CD14-positive monocyte (primary cell): ENCODE measurements around the gene ARHGAP30. TPM values are rescaled to one million over a fixed set of nuclear protein-coding genes. Genes with fewer than 3 reads are reported as not detected.
"Not testable (repeated sequence)": the region's sequence is repeated elsewhere in the genome, so short reads cannot be mapped to it uniquely, and the experiment has no call there.

Experiments used
- DNase-seq, 3 donors: peaks; one replicate each; pipeline ENCODE4 v3.0.0-alpha.2; 2011 to 2022
- H2AFZ ChIP-seq: 2 replicates; pipeline ENCODE4 v1.6.0; 2012; ENCODE audit warnings: mild to moderate bottlenecking, low read depth, low read length, inconsistent platforms; ENCODE audit not compliant: insufficient read depth, poor library complexity, severe bottlenecking
- H3K27ac ChIP-seq, 2 donors: 1 replicate in 1 of 2; 2 replicates in 1 of 2; pipeline ENCODE4 v1.5.1; 2012 to 2013; ENCODE audit warnings: low read length in 2 of 2, control low read depth in 1 of 2, inconsistent platforms in 1 of 2, low read depth in 1 of 2, mild to moderate bottlenecking in 1 of 2
- H3K27me3 ChIP-seq, 2 donors: one replicate each; pipeline versions ENCODE4 v1.6.0 to v1.6.1; 2011 to 2013; ENCODE audit warnings: low read length in 2 of 2; ENCODE audit not compliant: control insufficient read depth in 2 of 2, insufficient read depth in 2 of 2
- H3K36me3 ChIP-seq, 2 donors: replicated peaks in 1 of 2; 1 replicate in 1 of 2; 2 replicates in 1 of 2; pipeline versions ENCODE4 v1.5.1 to v1.6.1; 2012 to 2013; ENCODE audit warnings: low read length in 2 of 2, control low read depth in 1 of 2, inconsistent platforms in 1 of 2, mild to moderate bottlenecking in 1 of 2; ENCODE audit not compliant: insufficient read depth in 2 of 2, control insufficient read depth in 1 of 2
- H3K4me1 ChIP-seq, 2 donors: 1 replicate in 1 of 2; 2 replicates in 1 of 2; pipeline versions ENCODE4 v1.5.1 to v1.6.1; 2012 to 2013; ENCODE audit warnings: low read length in 2 of 2, control low read depth in 1 of 2, inconsistent platforms in 1 of 2, mild to moderate bottlenecking in 1 of 2, moderate library complexity in 1 of 2; ENCODE audit not compliant: insufficient read depth in 2 of 2, control insufficient read depth in 1 of 2
- H3K4me2 ChIP-seq: replicated peaks from 2 replicates; pipeline ENCODE3; 2012; ENCODE audit warnings: low read length, moderate library complexity, mild to moderate bottlenecking; ENCODE audit not compliant: poor library complexity, severe bottlenecking; ENCODE audit errors: extremely low read depth
- H3K4me3 ChIP-seq, 3 experiments: fragments of 200-600 bp in 1 of 3; sonication (generic) in 1 of 3; replicated peaks in 1 of 3; 1 replicate in 2 of 3; 2 replicates in 1 of 3; pipeline ENCODE4 v1.5.1; 2011 to 2013; ENCODE audit warnings: low read length in 3 of 3, mild to moderate bottlenecking in 3 of 3, control low read depth in 2 of 3, low read depth in 2 of 3, inconsistent platforms in 1 of 3, moderate library complexity in 1 of 3
- H3K79me2 ChIP-seq: 2 replicates; pipeline ENCODE4 v1.6.0; 2012; ENCODE audit warnings: mild to moderate bottlenecking, control low read depth, inconsistent platforms, low read length, moderate library complexity; ENCODE audit not compliant: insufficient read depth
- H3K9ac ChIP-seq: 2 replicates; pipeline ENCODE4 v1.6.0; 2017; ENCODE audit warnings: low read length, mild to moderate bottlenecking; ENCODE audit not compliant: insufficient read depth, poor library complexity, severe bottlenecking
- H3K9me3 ChIP-seq, 2 donors: replicated peaks in 1 of 2; 1 replicate in 1 of 2; 2 replicates in 1 of 2; pipeline versions ENCODE4 v1.5.1 to v1.6.1; 2012 to 2013; ENCODE audit warnings: low read length in 2 of 2, control low read depth in 1 of 2; ENCODE audit not compliant: control insufficient read depth in 1 of 2, insufficient read depth in 1 of 2
- H4K20me1 ChIP-seq: 2 replicates; pipeline ENCODE4 v1.6.0; 2012; ENCODE audit warnings: mild to moderate bottlenecking, low read length, control low read depth, moderate library complexity; ENCODE audit not compliant: insufficient read depth
- H3K27ac Mint-ChIP-seq, 7 donors: one replicate each; pipeline ENCODE4 v1.8.0; 2020; ENCODE audit warnings: mild to moderate bottlenecking in 7 of 7, mixed read lengths in 7 of 7, moderate library complexity in 6 of 7, inconsistent platforms in 2 of 7
- H3K27me3 Mint-ChIP-seq, 3 donors: one replicate each; pipeline ENCODE4 v1.8.0; 2021 to 2022; ENCODE audit warnings: low read depth in 3 of 3, mild to moderate bottlenecking in 3 of 3, mixed read lengths in 3 of 3, moderate library complexity in 3 of 3, inconsistent platforms in 1 of 3
- H3K36me3 Mint-ChIP-seq, 2 donors: one replicate each; pipeline ENCODE4 v1.8.0; 2020; ENCODE audit warnings: mixed read lengths in 2 of 2, inconsistent platforms in 1 of 2, mild to moderate bottlenecking in 1 of 2
- H3K4me1 Mint-ChIP-seq: one replicate; pipeline ENCODE4 v1.8.0; 2020; ENCODE audit warnings: mild to moderate bottlenecking, mixed read lengths
- H3K4me3 Mint-ChIP-seq, 2 donors: one replicate each; pipeline ENCODE4 v1.8.0; 2020; ENCODE audit warnings: mild to moderate bottlenecking in 2 of 2, mixed read lengths in 2 of 2, moderate library complexity in 1 of 2
- H3K9me3 Mint-ChIP-seq, 7 donors: one replicate each; pipeline ENCODE4 v1.8.0; 2020 to 2022; ENCODE audit warnings: mixed read lengths in 7 of 7, mild to moderate bottlenecking in 6 of 7, moderate library complexity in 6 of 7, inconsistent platforms in 2 of 7
- whole genome bisulfite sequencing: methylation state at CpG from one replicate; pipeline ENCODE4 v1.1.5; 2013; ENCODE audit warnings: missing lambda C conversion rate; ENCODE audit not compliant: insufficient coverage; 5-methylcytosine and 5-hydroxymethylcytosine counted together
- intact Hi-C, 2 donors: fragments of 100-400 bp; cut with micrococcal nuclease; formaldehyde crosslinking; loops; one replicate each; pipeline versions ENCODE4 v1.15.0 to v1.15.1; 2023
- polyA plus RNA-seq, 3 donors: library from polyadenylated mRNA; depleted of rRNA in 1 of 3; unstranded in 2 of 3; stranded (reverse) in 1 of 3; fragments of 300-500 nt in 2 of 3; fragments of >200 nt in 1 of 3; fragmentation: Illumina TruSeq in 2 of 3; gene quantifications; 1 replicate in 2 of 3; 2 replicates in 1 of 3; pipeline ENCODE4 v1.2.3, GENCODE V29; 2012 to 2021
- TF ChIP-seq, protein P1 (sequence below): fragments of 200-600 bp; IDR thresholded peaks from one replicate; pipeline ENCODE4 v1.8.0; 2022; ENCODE audit warnings: antibody characterized with exemption, mild to moderate bottlenecking

Gene ARHGAP30
- polyA plus RNA-seq, 3 donors, result 101 to 140 (median 129) TPM

- peaks cover 48 to 59% of the 10 kb centered on the region in 2 donors for H3K4me1 ChIP-seq
- H3K27me3 ChIP-seq, result no peaks in the 10 kb centered on the region
- peaks cover 88% of the 10 kb centered on the region for H3K79me2 ChIP-seq
- Mint-ChIP-seq H3K36me3 (peaks cover 30 to 56% of the 10 kb centered on the region in 2 donors), H3K27ac (peak overlapping the region; percentile 98 to 100 (median 99)), H3K4me3 (peak overlapping the region; percentile 99), H3K9me3 (peaks cover 0 to 2% (median 0%) of the 10 kb centered on the region in 7 donors), H3K27me3 (peaks cover 0 to 2% (median 1%) of the 10 kb centered on the region in 3 donors), H3K4me1 (peaks cover 67% of the 10 kb centered on the region)
- peaks cover 16 to 35% of the 10 kb centered on the region in 2 donors for H3K36me3 ChIP-seq
- peak overlapping the region; percentile 93 to 97 for H3K27ac ChIP-seq
- intact Hi-C loops, result loop anchor here (1.0 to 5.0 kb wide), 2 partner anchors 19 to 51 kb away; partner anchors contain the start of genes NIT1 (in 1 of the 2) and PFDN2 (in 1 of the 2)
- H3K4me2 ChIP-seq, result peak overlapping the region; percentile 84
- 38% methylated on average over 3 of the region's 3 CpGs for WGBS
- H4K20me1 ChIP-seq, result peaks cover 50% of the 10 kb centered on the region
- no peak overlapping the region for H2AFZ ChIP-seq
- H3K9ac ChIP-seq, result peak overlapping the region; percentile 32
- H3K4me3 ChIP-seq, result peak overlapping the region; percentile 1 to 96 (median 10)
- DNase-seq, result peak in 1 of 3 donors; percentile 21
- H3K9me3 ChIP-seq, result no peaks in the 10 kb centered on the region
- TF ChIP-seq, protein P1, sequence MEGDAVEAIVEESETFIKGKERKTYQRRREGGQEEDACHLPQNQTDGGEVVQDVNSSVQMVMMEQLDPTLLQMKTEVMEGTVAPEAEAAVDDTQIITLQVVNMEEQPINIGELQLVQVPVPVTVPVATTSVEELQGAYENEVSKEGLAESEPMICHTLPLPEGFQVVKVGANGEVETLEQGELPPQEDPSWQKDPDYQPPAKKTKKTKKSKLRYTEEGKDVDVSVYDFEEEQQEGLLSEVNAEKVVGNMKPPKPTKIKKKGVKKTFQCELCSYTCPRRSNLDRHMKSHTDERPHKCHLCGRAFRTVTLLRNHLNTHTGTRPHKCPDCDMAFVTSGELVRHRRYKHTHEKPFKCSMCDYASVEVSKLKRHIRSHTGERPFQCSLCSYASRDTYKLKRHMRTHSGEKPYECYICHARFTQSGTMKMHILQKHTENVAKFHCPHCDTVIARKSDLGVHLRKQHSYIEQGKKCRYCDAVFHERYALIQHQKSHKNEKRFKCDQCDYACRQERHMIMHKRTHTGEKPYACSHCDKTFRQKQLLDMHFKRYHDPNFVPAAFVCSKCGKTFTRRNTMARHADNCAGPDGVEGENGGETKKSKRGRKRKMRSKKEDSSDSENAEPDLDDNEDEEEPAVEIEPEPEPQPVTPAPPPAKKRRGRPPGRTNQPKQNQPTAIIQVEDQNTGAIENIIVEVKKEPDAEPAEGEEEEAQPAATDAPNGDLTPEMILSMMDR, result no peak
Measured at GRCh38 chr1:161066694-161067093, 3.0 kb downstream of the ARHGAP30 start.

DNA sequence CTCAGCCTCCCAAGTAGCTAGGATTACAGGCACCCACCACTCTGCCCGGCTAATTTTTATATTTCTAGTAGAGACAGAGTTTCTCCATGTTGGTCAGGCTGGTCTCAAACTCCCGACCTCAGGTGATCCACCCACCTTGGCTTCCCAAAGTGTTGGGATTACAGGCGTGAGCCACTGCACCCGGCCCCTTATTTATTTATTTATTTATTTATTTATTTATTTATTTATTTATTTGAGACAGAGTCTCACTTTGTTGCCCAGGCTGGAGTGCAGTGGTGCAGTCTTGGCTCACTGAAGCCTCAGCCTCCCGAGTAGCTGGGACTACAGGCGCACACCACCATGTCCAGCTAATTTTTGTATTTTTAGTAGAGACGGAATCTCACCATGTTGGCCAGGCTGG is 4.0 kb downstream of the ARHGAP30 start:
- peak overlapping the region; percentile 93 to 97 for H3K27ac ChIP-seq
- H3K4me3 Mint-ChIP-seq, H2AFZ ChIP-seq, H3K9ac ChIP-seq, H3K27me3 ChIP-seq, H3K9me3 Mint-ChIP-seq, DNase-seq, H3K9me3 ChIP-seq, H3K27me3 Mint-ChIP-seq: not testable (repeated sequence)
- Mint-ChIP-seq H3K4me1 (peaks cover 57% of the 10 kb centered on the region), H3K36me3 (peaks cover 33 to 65% of the 10 kb centered on the region in 2 donors), H3K27ac (peak overlapping the region in 6 of 7 donors; percentile 50 to 100 (median 99))
- intact Hi-C loops, result loop anchor here (1.0 to 5.0 kb wide), 2 partner anchors 18 to 52 kb away; partner anchors contain the start of genes NIT1 (in 1 of the 2) and PFDN2 (in 1 of the 2)
- peak overlapping the region; percentile 84 for H3K4me2 ChIP-seq
- peaks cover 21 to 45% of the 10 kb centered on the region in 2 donors for H3K36me3 ChIP-seq
- H3K4me3 ChIP-seq, result peak overlapping the region in 1 of 3 experiments; percentile 96
- peaks cover 92% of the 10 kb centered on the region for H3K79me2 ChIP-seq
- H3K4me1 ChIP-seq, result peaks cover 38 to 49% of the 10 kb centered on the region in 2 donors
- H4K20me1 ChIP-seq, result peaks cover 60% of the 10 kb centered on the region
- WGBS, result 100% methylated on average over 2 of the region's 7 CpGs

- H3K9me3 Mint-ChIP-seq, DNase-seq, H3K4me2 ChIP-seq, H3K27me3 Mint-ChIP-seq, H3K9me3 ChIP-seq, H2AFZ ChIP-seq, H3K9ac ChIP-seq, H3K27me3 ChIP-seq, H3K4me3 ChIP-seq, H3K4me3 Mint-ChIP-seq, intact Hi-C loops: not testable (repeated sequence)
- peaks cover 100% of the 10 kb centered on the region for H3K79me2 ChIP-seq
- peaks cover 78% of the 10 kb centered on the region for H4K20me1 ChIP-seq
- 100% methylated on average over 1 of the region's 6 CpGs for WGBS
- H3K27ac Mint-ChIP-seq, result peak overlapping the region in 6 of 7 donors; percentile 58 to 90 (median 80)
- H3K36me3 ChIP-seq, result peaks cover 30 to 62% of the 10 kb centered on the region in 2 donors
- peaks cover 47 to 82% of the 10 kb centered on the region in 2 donors for H3K36me3 Mint-ChIP-seq
- H3K27ac ChIP-seq, result peak overlapping the region in 1 of 2 donors; percentile 22
- peaks cover 58% of the 10 kb centered on the region for H3K4me1 Mint-ChIP-seq
- peaks cover 29 to 39% of the 10 kb centered on the region in 2 donors for H3K4me1 ChIP-seq
Measured at GRCh38 chr1:161063936-161064335, 5.8 kb downstream of the ARHGAP30 start.
